Measurements from ENCODE around the gene MCMBP.
"Not testable (repeated sequence)": the region's sequence is repeated elsewhere in the genome, so short reads cannot be mapped to it uniquely, and the experiment has no call there.

The MCMBP gene, protein sequence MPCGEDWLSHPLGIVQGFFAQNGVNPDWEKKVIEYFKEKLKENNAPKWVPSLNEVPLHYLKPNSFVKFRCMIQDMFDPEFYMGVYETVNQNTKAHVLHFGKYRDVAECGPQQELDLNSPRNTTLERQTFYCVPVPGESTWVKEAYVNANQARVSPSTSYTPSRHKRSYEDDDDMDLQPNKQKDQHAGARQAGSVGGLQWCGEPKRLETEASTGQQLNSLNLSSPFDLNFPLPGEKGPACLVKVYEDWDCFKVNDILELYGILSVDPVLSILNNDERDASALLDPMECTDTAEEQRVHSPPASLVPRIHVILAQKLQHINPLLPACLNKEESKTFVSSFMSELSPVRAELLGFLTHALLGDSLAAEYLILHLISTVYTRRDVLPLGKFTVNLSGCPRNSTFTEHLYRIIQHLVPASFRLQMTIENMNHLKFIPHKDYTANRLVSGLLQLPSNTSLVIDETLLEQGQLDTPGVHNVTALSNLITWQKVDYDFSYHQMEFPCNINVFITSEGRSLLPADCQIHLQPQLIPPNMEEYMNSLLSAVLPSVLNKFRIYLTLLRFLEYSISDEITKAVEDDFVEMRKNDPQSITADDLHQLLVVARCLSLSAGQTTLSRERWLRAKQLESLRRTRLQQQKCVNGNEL

DNA sequence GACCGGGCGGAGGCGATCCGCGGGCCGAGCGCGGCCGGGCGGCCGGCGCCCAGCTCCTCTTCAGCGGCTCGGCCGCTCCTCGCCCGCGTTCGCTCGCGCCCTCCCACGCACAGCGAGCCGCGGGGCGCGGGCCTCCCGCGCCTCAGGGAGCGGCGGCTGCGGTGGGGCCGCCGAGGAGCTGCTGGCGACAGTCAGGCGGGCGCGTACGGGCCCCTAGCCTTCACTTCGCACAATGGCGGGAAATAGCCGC, at the start of gene MCMBP:
TSS of gene MCMBP (minus strand) at position 234 of the 250 bp plus-strand sequence. CDS start 259 bp downstream, outside the sequence.
- no peak for DNase-seq

DNA sequence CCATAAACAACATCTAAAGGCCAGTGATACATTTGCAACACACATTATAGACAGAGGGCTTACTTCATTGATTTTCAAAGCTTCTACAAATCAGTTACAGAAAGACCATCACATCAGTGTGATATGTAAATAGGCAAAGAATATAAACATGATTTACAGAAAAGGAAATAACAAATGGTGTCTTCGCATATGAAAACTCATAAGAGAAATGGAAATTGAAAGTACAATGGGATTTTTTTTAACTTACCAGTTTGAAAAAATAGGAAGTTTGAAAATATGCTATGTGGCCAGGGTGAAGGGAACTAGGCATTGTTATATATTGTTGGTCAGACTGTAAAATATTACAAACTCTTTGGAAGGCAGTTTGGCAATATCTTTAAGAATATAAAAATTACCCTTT, 47.2 kb upstream of the MCMBP start:
- DNase-seq = no peak

DNA sequence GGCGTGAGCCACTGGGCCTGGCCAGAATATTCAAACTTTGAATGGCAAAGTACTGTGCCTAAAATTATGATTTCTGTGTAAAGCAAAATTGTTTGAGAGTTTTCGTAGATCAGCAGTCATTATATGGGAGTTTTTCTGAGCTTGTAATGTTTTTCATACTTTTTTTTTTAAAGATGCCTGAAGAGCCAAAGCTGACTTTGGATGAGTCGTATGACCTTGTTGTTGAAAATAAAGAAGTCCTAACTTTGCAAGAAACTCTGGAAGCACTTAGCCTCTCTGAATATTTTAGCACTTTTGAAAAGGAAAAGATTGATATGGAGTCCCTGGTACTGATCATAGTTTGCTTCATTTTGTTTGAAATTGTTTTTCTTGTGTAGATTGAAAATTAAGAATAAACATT, 46.6 kb upstream of the MCMBP start:
- DNase-seq = no peak

DNA sequence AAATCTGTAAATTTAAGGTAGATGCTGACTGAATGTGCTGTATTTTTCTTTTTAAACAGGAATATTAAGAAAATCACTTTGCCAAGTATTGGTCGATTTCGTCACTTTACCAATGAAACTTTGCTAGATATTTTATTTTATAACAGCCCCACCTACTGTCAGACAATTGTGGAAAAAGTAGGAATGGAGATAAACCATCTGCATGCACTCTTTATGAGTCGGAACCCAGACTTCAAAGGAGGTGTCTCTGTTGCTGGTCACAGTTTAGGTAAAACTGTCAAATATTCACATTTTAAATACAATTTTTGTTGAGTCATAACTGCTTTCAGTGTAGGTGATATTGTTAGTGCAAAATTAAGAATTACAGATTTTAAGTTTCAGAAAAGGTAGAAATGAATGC, 45.1 kb upstream of the MCMBP start:
- no peak for DNase-seq

DNA sequence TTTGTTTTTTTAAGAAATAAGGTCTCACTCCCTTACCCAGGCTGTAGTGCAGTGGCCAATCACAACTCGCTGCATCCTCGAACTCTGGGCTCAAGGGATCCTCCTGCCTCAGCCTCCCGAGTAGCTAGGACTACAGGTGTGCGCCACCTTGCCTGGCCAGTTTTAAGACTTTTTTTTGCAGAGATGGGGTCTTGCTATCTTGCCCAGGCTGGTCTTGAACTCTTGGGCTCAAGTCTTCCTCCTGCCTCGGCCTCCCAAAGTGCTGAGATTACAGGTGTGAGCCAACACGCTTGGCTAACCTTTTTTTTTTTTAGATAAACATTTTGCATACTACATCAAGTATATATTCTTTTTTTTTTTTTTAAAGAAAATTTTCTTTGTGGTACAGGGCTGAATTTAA, 38.0 kb upstream of the MCMBP start:
- DNase-seq = no peak

DNA sequence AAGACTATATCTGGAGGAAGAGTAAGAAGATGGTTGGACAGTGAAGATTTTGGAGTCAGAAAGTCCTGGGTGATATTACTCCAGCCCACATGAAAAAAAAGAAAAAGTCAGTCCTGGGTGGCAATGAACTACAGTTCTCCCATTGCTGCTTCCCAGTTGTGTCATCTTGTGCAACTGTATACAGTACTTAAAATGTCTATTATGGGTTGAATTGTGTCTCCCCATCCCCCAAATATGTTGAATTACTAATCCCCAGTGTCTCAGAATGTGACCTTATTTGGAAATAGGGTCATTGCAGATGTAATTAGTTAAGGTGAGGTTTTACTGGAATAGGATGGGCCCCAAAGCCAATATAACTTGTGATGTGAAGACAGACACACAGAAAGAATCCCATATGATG, 35.5 kb upstream of the MCMBP start:
- no peak for DNase-seq

DNA sequence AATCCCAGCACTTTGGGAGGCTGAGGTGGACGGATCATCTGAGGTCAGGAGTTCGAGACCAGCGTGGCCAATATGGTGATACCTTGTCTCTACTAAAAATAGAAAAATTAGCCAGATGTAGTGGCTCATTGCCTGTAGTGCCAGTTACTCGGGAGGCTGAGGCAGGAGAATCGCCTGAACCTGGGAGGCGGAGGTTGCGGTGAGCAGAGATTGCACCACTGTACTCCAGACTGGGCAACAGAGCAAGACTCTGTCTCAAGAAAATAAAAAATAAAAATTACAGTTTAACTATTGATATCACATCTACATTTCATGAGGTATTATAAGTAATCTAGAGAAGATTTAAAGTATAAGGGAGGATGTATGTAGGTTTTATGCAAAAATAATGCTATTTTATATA, 35.1 kb upstream of the MCMBP start:
- not testable (repeated sequence) for DNase-seq

DNA sequence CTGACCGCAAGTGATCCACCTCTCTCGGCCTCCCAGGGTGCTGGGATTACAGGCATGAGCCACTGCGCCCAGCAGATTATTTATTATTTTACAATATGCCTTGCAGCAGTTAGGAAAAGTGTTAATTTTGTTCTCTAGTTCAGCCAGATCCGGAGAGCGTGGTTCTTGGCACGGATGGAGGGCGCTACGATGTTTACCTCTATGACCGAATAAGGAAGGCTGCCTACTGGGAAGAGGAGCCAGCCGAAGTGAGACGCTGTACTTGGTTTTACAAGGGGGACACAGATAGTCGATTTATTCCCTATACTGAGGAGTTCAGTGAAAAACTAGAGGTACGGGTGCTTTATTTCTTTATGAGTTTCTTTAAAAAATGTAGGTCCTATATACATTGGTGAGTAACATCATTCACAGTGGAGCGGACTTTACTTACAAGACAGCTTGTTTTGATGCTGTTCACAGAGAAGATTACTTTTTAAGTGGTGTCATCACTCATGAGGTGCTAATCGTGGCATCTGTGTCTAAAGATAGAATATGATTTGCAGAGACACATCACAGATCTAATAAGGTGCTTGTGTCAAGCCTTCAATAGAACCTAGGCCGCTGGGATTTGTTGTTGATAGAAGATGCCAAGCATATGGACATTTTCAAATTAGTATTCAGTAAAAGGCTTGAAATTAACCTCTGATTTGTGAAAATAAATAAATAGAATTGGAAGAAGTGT, 31.5 kb upstream of the MCMBP start:
- no peak for DNase-seq

DNA sequence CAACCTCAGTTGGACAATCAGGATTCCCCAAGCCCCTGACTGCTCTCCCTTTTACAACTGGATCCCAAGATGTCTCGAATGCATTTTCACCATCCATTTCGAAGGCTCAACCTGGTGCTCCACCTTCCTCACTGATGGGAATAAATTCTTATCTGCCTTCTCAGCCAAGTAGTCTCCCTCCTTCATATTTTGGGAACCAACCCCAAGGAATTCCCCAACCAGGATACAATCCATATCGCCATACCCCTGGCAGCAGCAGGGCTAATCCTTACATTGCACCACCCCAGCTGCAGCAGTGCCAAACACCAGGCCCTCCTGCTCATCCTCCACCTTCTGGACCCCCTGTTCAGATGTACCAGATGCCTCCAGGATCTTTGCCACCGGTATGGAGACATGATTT, 25.9 kb upstream of the MCMBP start:
- no peak for DNase-seq

DNA sequence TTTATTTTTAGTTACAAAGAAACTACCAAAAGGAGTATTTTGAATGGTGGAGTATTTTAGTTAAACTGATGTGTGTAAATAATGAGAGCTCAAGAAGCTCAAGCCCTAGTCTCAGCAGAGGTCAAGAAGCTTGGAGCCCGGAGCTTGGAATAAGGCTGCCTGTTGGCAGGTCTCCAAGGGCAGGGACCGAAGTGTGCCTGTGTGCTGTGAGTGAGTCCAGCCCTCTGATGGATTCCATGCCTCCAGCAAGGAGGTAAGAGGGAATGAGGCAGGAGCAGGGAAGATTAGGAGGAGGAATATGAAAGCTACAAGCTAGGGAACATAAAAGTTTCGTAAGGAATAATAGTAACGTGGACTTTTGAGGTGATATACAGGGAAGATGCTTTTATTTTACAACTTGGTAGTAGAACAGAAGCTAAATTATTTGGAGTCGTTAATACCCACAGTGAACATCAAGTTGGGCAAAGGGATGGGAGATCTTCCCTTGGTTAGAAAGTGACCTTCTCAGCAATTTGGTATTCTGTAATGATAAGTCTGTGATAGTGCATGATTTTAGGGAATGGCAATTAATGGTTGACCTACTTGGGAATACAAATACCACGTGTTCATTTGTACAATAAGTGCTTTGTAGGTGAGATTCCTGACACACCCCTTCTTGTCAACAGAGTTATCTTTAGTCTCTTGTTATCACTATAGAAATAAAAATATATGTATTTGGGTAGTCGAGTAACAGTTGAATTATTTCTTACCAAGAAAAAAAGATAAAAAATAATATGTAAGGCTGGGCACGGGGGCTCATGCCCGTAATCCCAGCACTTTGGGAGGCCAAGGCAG, 24.5 kb upstream of the MCMBP start:
- DNase-seq = peak in 17 of 58 donors; percentile 1 to 65 (median 5)

DNA sequence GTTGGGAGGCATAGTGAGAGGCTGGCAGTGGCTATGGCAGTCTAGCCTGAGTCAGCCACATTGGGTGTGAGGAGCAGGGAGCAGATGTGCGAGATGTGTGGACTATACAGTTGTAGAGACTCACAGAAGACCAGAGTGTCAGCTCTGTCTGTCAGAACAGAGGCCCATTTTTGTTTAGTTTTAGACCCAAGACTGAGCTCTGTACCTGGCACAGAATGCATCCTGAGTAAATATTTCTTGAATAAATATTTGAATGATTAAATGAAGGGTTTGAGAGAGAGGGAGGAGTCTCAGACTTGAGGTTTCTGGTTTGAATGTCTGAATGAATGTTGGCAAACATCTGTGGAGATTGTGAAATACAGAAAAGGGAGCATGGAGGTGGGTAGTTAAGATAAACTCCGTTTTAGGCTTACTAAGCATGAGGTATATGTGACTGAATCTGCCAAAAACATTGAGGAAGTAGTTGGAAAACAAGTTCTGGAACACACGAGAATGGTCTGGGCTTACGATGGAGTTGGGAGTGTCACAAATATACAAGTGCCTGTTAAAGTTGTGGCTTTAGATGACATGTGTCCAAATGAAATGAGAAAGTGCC, 23.5 kb upstream of the MCMBP start:
- DNase-seq = no peak

DNA sequence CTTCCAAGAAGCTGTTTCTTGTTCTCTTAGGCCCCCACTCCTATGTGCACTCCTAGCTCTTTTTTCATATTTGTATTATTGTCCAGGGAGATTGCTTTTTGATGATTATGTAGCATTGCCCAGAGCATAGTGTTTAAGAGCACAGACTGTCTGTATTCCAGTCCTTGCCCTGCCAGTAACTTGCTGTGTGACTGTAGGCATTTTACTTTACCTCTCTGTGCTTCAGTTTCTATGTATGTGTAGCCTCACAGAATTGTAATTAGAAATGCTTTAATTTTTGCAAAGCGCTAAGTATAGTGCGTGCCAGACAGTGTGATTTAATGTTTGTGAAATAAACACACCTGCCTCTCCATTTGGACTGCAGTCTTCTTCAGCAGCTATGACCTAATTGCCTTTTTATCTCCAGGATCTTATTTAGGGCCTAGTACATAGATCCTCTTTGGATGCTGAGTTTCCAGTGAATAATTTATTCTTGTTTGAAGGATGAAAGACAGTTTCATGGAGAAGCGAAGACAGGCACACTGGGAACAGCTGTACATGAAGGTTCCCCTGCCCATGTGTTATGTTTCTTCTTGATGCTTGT, 21.3 kb upstream of the MCMBP start:
- no peak for DNase-seq

DNA sequence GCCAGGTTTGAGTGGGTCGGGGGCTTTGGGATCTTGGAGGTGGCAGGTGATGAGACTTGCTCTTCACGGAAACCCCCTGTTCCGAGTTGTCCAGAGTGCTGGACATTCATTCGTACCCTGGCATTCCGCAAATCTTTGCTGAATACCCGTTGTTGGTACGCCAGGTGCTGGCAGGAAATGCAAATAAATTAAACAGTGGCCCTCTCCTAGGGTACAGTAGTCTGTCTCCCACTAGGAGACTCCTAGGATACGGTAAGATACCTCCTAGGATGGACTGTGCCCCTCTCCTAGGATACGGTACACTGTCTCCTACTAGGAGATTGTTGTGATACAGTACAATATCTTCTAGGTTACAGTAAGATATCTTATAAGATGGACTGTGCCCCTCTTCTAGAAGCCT, 20.4 kb upstream of the MCMBP start:
- DNase-seq = no peak

DNA sequence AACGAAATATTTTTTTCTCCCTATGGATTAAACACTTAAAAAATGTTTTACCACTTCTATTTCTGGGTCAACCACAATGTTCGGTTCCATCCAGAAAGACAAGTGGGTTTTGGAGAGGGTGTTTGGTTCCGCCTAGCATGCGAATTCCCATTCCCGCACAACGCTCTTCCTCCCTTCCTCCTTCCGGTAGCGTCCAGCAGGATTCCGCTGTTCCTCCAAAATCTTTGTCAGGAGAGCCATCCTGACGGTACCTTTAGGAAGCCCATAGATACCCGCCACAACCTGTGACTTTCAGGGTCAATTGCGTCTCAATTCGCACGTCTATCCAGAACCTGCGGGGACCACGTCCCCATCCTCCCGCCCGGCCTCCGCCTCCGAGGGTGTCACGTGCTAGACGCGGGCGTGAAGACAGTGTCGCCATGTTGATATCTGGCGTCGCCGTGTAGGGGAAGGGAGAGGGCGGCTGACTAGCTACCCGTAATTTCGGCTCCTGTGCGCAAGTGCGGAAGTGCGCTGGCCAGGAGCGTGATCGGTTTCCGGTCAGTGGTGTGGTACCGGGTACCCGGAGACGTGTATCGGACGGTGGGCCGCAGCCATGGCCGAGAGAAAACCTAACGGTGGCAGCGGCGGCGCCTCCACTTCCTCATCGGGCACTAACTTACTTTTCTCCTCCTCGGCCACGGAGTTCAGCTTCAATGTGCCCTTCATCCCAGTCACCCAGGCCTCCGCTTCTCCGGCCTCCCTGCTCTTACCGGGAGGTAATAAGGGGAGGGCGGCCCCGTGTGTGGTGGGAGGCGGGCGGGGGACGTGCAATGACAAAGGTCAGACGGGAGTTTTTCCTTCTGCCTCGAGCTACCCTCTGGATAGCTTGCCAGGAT, 19.8 kb upstream of the MCMBP start, which contains the start of gene SEC23IP:
TSS of gene SEC23IP (plus strand) at position 543 of the 878 bp plus-strand sequence. CDS start at position 596, 53 bp downstream.
- DNase-seq = peak; percentile 88 to 99 (median 97)

DNA sequence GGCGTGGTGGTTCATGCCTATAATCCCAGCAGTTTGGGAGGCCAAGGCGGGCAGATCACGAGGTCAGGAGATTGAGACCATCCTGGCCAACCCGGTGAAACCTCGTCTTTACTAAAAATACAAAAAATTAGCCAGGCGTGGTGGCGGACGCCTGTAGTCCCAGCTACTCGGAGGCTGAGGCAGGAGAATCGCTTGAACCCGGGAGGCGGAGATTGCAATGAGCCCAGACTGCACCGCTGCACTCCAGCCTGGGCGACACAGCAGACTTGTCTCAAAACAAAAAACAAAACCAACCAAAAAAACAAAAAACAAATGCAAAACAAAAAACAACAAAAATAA, 19.2 kb upstream of the MCMBP start:
- not testable (repeated sequence) for DNase-seq

DNA sequence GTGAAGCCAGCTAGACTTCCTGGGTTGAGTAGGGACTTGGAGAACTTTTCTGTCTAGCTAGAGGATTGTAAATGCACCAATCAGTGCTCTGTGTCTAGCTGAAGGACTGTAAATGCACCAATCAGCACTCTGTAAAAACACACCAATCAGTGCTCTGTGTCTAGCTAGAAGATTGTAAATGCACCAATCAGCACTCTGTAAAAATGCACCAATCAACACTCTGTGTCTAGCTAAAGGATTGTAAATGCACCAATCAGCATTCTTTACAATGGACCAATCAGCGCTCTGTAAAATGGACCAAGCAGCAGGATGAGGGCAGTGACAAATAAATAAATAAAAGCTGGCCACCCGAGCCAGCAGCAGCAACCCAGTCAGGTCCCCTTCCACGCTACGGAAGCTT, 17.7 kb upstream of the MCMBP start:
- DNase-seq = not testable (repeated sequence)

DNA sequence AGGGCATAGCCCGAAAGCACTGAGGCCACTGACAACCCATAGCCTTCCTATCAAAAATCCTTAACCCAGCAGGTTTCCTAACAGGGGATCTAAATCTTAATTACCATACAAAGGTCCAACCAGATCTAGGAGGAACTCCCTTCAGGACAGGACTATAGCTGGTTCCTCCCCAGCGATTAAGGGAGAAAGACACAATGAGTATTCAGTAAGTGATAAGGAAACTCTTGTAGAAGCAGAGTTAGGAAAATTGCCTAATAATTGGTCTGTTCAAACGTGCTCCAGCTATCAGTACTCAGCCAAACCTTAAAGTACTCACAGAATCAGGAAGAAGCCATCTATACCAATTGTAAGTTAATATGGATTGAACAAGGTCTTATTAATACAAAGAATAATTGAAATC, 16.6 kb upstream of the MCMBP start:
- not testable (repeated sequence) for DNase-seq

DNA sequence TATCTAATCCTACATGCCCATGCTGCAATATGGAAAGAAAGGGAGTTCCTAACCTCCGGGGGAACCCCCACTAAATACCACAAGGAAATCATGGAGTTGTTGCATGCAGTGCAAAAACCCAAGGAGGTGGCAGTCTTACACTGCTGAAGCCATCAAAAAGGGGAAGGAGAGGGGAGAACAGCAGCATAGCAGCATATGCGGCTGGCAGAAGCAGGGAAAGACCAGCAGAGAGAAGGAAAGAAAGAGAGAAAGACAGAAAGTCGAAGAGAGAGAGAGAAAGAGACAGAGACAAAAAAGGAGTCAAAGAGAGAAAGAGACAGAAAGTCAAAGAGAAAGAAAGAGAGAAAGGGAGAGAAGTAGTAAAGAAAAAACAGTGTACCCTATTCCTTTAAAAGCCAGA, 16.1 kb upstream of the MCMBP start:
- not testable (repeated sequence) for DNase-seq

DNA sequence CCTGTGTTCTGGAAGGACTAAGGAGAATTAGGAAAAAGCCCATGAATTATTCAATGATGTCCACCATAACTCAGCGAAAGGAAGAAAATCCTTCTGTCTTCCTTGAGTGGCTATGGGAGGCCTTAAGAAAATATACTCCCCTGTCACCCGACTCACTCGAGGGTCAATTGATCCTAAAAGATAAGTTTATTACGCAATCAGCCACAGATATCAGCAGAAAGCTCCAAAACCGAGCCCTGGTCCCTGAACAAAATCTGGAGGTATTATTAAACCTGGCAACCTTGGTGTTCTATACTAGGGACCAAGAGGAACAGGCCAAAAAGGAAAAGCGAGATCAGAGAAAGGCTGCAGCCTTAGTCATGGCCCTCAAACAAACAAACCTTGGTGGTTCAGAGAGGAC, 13.4 kb upstream of the MCMBP start:
- DNase-seq = not testable (repeated sequence)

Measured in anterior cingulate cortex (tissue), 58 donors.